A673 (cell line): ENCODE data around the gene CASZ1.

Source experiments
- EZH2 ChIP-seq: fragments of 200-600 bp; sonication (generic); IDR thresholded peaks from 2 replicates; pipeline ENCODE4 v1.6.1; 2017; ENCODE audit warnings: borderline replicate concordance, low read depth, mild to moderate bottlenecking, mixed read lengths, antibody characterized with exemption, low read length; ENCODE audit not compliant: poor library complexity, severe bottlenecking
- TF ChIP-seq, protein P1 (sequence below): fragments of 300-800, 200-600 bp; sonication (generic); conservative IDR thresholded peaks from 2 replicates; pipeline ENCODE4 v1.5.1; 2017; ENCODE audit warnings: low read depth, mild to moderate bottlenecking, antibody characterized with exemption, low read length, moderate library complexity, mixed read lengths

DNA sequence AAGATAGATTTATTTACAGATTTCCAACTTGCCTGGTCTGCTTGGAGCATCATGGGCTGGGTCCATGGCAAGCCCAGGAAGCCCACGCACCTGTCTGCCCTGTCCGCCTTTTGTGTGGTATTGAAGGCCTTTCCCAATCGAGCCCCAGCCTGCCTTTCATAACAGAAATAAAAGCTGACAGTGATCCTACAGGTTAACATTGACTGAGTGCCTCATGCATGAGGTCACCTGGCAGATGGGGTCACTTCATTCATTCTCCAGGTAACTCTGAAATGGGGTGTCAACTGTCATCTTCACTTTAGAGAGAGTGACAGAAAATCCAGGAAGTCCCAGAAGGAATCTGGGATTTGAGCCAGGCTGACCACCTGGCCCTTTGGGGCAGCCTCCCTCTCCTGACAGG, 36.3 kb upstream of the CASZ1 start:
- TF ChIP-seq, protein P1, sequence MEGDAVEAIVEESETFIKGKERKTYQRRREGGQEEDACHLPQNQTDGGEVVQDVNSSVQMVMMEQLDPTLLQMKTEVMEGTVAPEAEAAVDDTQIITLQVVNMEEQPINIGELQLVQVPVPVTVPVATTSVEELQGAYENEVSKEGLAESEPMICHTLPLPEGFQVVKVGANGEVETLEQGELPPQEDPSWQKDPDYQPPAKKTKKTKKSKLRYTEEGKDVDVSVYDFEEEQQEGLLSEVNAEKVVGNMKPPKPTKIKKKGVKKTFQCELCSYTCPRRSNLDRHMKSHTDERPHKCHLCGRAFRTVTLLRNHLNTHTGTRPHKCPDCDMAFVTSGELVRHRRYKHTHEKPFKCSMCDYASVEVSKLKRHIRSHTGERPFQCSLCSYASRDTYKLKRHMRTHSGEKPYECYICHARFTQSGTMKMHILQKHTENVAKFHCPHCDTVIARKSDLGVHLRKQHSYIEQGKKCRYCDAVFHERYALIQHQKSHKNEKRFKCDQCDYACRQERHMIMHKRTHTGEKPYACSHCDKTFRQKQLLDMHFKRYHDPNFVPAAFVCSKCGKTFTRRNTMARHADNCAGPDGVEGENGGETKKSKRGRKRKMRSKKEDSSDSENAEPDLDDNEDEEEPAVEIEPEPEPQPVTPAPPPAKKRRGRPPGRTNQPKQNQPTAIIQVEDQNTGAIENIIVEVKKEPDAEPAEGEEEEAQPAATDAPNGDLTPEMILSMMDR, result no peak
- TF ChIP-seq EZH2, result no peak
